Nephron progenitor cell (in vitro differentiated cells): Measurements from ENCODE around the gene INTS14.
A peak's percentile ranks its signal among the peaks of the same experiment; 100 is the strongest.
"Not testable (repeated sequence)": the region's sequence is repeated elsewhere in the genome, so short reads cannot be mapped to it uniquely, and the experiment has no call there.

Source experiments
- DNase-seq: peaks from one replicate; pipeline ENCODE4 v3.0.0; 2021
- H3K27ac Mint-ChIP-seq: 2 replicates; pipeline ENCODE4 v1.8.0; 2021; ENCODE audit warnings: mild to moderate bottlenecking, moderate library complexity, mixed read lengths
- H3K27me3 Mint-ChIP-seq: 2 replicates; pipeline ENCODE4 v1.8.0; 2021; ENCODE audit warnings: mild to moderate bottlenecking, low read depth, mixed read lengths; ENCODE audit not compliant: poor library complexity
- H3K36me3 Mint-ChIP-seq: 2 replicates; pipeline ENCODE4 v1.8.0; 2021; ENCODE audit warnings: low read depth, mixed read lengths
- H3K4me1 Mint-ChIP-seq: 2 replicates; pipeline ENCODE4 v1.8.0; 2021; ENCODE audit warnings: mixed read lengths
- H3K4me3 Mint-ChIP-seq: 2 replicates; pipeline ENCODE4 v1.8.0; 2021; ENCODE audit warnings: mild to moderate bottlenecking, moderate library complexity, mixed read lengths
- H3K9me3 Mint-ChIP-seq: 2 replicates; pipeline ENCODE4 v1.8.0; 2021; ENCODE audit warnings: mild to moderate bottlenecking, moderate library complexity, mixed read lengths
- CTCF ChIP-seq: fragments of 200-600 bp; sonication (generic); IDR thresholded peaks from 2 replicates; pipeline ENCODE4 v1.5.0; 2021; ENCODE audit warnings: antibody characterized with exemption

The INTS14 gene

GRCh38 chr15:65558336-65558735 lies 52.6 kb downstream of the INTS14 start:
- Mint-ChIP-seq H3K4me1 (no peaks in the 10 kb centered on the region), H3K27ac (peak overlapping the region; percentile 91), H3K36me3 (peaks cover 94% of the 10 kb centered on the region), H3K27me3 (no peaks in the 10 kb centered on the region), H3K4me3 (no peak overlapping the region), H3K9me3 (peaks cover 3% of the 10 kb centered on the region)
- no peak for TF ChIP-seq CTCF
- no peak for DNase-seq

- Mint-ChIP-seq H3K27ac (no peak overlapping the region), H3K27me3 (no peaks in the 10 kb centered on the region), H3K9me3 (no peaks in the 10 kb centered on the region), H3K4me1 (no peaks in the 10 kb centered on the region), H3K36me3 (peaks cover 88% of the 10 kb centered on the region), H3K4me3 (no peak overlapping the region)
- no peak for TF ChIP-seq CTCF
- no peak for DNase-seq
These were observed 54.3 kb downstream of the INTS14 start for GRCh38 chr15:65556622-65557021.

DNA sequence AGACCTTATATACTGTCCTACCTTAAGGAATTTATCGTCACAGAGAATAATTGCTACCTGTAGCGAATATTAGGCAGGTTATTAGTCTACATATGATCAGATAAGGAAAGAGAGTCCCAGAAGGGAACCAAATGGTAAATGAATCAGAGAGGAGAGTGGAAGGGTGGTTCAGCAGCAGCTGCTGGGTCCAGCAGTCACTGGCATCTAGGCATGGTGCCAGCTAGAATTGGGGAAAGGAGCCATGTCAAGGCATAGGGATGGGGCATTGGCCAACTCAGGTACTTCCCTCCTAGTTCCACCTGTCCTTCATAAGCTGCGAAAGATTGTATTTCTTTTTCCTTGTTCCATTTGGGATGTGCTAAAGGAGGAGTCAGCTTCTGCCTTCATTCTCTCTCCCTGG lies 57.2 kb downstream of the INTS14 start:
- TF ChIP-seq CTCF = no peak
- peaks cover 69% of the 10 kb centered on the region for H3K36me3 Mint-ChIP-seq

GRCh38 chr15:65552851-65553250 lies 58.1 kb downstream of the INTS14 start:
- Mint-ChIP-seq H3K4me1 (peaks cover 15% of the 10 kb centered on the region), H3K36me3 (peaks cover 64% of the 10 kb centered on the region)
- H3K4me3 Mint-ChIP-seq, H3K27ac Mint-ChIP-seq, H3K27me3 Mint-ChIP-seq, DNase-seq, H3K9me3 Mint-ChIP-seq: not testable (repeated sequence)

More for the DNA sequence above, 57.2 kb downstream of the INTS14 start:
- H3K4me3 Mint-ChIP-seq = no peak overlapping the region
- H3K27me3 Mint-ChIP-seq = no peaks in the 10 kb centered on the region
- no peak overlapping the region for H3K27ac Mint-ChIP-seq
- H3K9me3 Mint-ChIP-seq = no peaks in the 10 kb centered on the region
- no peak for DNase-seq
- H3K4me1 Mint-ChIP-seq = peaks cover 15% of the 10 kb centered on the region

GRCh38 chr15:65551183-65551582 lies 59.7 kb downstream of the INTS14 start:
- peaks cover 4% of the 10 kb centered on the region for H3K9me3 Mint-ChIP-seq
- DNase-seq = no peak
- H3K4me1 Mint-ChIP-seq = peaks cover 19% of the 10 kb centered on the region
- peaks cover 62% of the 10 kb centered on the region for H3K36me3 Mint-ChIP-seq
- H3K4me3 Mint-ChIP-seq = no peak overlapping the region
- H3K27me3 Mint-ChIP-seq = no peaks in the 10 kb centered on the region
- no peak for TF ChIP-seq CTCF
- H3K27ac Mint-ChIP-seq = peak overlapping the region; percentile 73

GRCh38 chr15:65550681-65551098 lies 60.2 kb downstream of the INTS14 start:
- Mint-ChIP-seq H3K4me1 (peaks cover 19% of the 10 kb centered on the region), H3K4me3 (no peak overlapping the region), H3K27ac (peak overlapping the region; percentile 94), H3K36me3 (peaks cover 61% of the 10 kb centered on the region), H3K27me3 (no peaks in the 10 kb centered on the region), H3K9me3 (peaks cover 7% of the 10 kb centered on the region)
- DNase-seq = no peak
- TF ChIP-seq CTCF = no peak

DNA sequence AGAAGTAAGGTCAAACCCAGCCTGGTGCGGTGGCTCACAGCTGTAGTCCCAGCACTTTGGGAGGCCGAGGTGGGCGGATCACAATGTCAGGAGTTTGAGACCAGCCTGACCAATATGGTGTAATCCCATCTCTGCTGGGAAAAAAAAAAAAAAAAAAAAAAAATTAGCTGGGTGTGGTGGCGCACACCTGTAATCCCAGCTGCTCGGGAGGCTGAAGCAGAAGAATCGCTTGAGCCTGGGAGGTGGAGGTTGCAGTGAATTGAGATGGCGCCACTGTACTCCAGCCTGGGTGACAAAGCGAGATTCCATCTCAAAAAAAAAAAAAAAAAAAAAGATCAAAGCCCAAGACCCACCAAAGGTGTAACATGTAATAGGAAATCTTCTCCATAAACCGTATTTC lies 61.6 kb downstream of the INTS14 start:
- H3K9me3 Mint-ChIP-seq, H3K27ac Mint-ChIP-seq, DNase-seq, H3K27me3 Mint-ChIP-seq, H3K4me3 Mint-ChIP-seq: not testable (repeated sequence)
- peaks cover 58% of the 10 kb centered on the region for H3K36me3 Mint-ChIP-seq
- H3K4me1 Mint-ChIP-seq = peaks cover 19% of the 10 kb centered on the region
